Measurements from ENCODE around the gene KRTAP5-3.

KRTAP5-3 gene

GRCh38 chr11:1559111-1559951 is 48.9 kb downstream of the KRTAP5-3 start:
- Histone ChIP-seq H3K27me3 (replicated peaks in 2 of 5; ENCODE audit: control insufficient read depth in 4 of 5, insufficient read depth in 5 of 5, low read length in 4 of 5) (peaks cover 0 to 92% (median 10%) of the 10 kb centered on the region in 5 experiments), H3K9me3 (ENCODE audit: control extremely low read depth in 1 of 5, control insufficient read depth in 4 of 5, insufficient read depth in 2 of 5, low read depth in 1 of 5, low read length in 4 of 5) (no peaks in the 10 kb centered on the region), H3K4me1 (ENCODE audit: control extremely low read depth in 1 of 4, control insufficient read depth in 4 of 4, insufficient read depth in 4 of 4, low read length in 3 of 4) (no peaks in the 10 kb centered on the region), H3K36me3 (ENCODE audit: control insufficient read depth in 4 of 4, insufficient read depth in 4 of 4, low read length in 3 of 4) (no peaks in the 10 kb centered on the region), H3K27ac (ENCODE audit: insufficient read depth in 1 of 2, low read depth in 1 of 2, low read length in 2 of 2, poor library complexity in 1 of 2, severe bottlenecking in 2 of 2) (no peak overlapping the region), H3K4me3 (ENCODE audit: control insufficient read depth in 1 of 7, extremely low read depth in 1 of 7, insufficient read depth in 4 of 7, low read depth in 2 of 7, low read length in 6 of 7) (no peak overlapping the region)
- DNase-seq, result no peak
- ChIA-PET POLR2A (interaction anchor here (1.3 kb wide), 1 partner anchor 10 kb away, joined by 3 read pairs; no protein-coding TSS in a partner anchor), CTCF (interaction anchor here (1.2 to 2.5 kb wide), 4 partner anchors 10 to 23 kb away, joined by 4 to 6 read pairs (median 5); no protein-coding TSS in a partner anchor)
- 64% methylated on average over 22 of the region's 29 CpGs for WGBS (ENCODE audit: insufficient coverage)

GRCh38 chr11:1558775-1559110 is 49.5 kb downstream of the KRTAP5-3 start:
- Histone ChIP-seq H3K9me3 (ENCODE audit: control extremely low read depth in 1 of 5, control insufficient read depth in 4 of 5, insufficient read depth in 2 of 5, low read depth in 1 of 5, low read length in 4 of 5) (no peaks in the 10 kb centered on the region), H3K27me3 (replicated peaks in 2 of 5; ENCODE audit: control insufficient read depth in 4 of 5, insufficient read depth in 5 of 5, low read length in 4 of 5) (peaks cover 0 to 92% (median 10%) of the 10 kb centered on the region in 5 experiments), H3K4me1 (ENCODE audit: control extremely low read depth in 1 of 4, control insufficient read depth in 4 of 4, insufficient read depth in 4 of 4, low read length in 3 of 4) (no peaks in the 10 kb centered on the region), H3K36me3 (ENCODE audit: control insufficient read depth in 4 of 4, insufficient read depth in 4 of 4, low read length in 3 of 4) (no peaks in the 10 kb centered on the region), H3K4me3 (ENCODE audit: control insufficient read depth in 1 of 7, extremely low read depth in 1 of 7, insufficient read depth in 4 of 7, low read depth in 2 of 7, low read length in 6 of 7) (no peak overlapping the region), H3K27ac (ENCODE audit: insufficient read depth in 1 of 2, low read depth in 1 of 2, low read length in 2 of 2, poor library complexity in 1 of 2, severe bottlenecking in 2 of 2) (no peak overlapping the region)
- CTCF ChIA-PET, result interaction anchor here (1.3 to 2.5 kb wide), 2 partner anchors 9 to 12 kb away, joined by 3 to 6 read pairs; no protein-coding TSS in a partner anchor
- no peak for DNase-seq
- 59% methylated on average over 6 of the region's 12 CpGs for WGBS (ENCODE audit: insufficient coverage)
- POLR2A ChIA-PET, result no interaction called here

GRCh38 chr11:1557904-1558774 is 50.1 kb downstream of the KRTAP5-3 start:
- 65% methylated on average over 25 of the region's 29 CpGs for WGBS (ENCODE audit: insufficient coverage)
- Histone ChIP-seq H3K4me3 (ENCODE audit: control insufficient read depth in 1 of 7, extremely low read depth in 1 of 7, insufficient read depth in 4 of 7, low read depth in 2 of 7, low read length in 6 of 7) (no peak overlapping the region), H3K4me1 (ENCODE audit: control extremely low read depth in 1 of 4, control insufficient read depth in 4 of 4, insufficient read depth in 4 of 4, low read length in 3 of 4) (no peaks in the 10 kb centered on the region), H3K9me3 (ENCODE audit: control extremely low read depth in 1 of 5, control insufficient read depth in 4 of 5, insufficient read depth in 2 of 5, low read depth in 1 of 5, low read length in 4 of 5) (no peaks in the 10 kb centered on the region), H3K27ac (ENCODE audit: insufficient read depth in 1 of 2, low read depth in 1 of 2, low read length in 2 of 2, poor library complexity in 1 of 2, severe bottlenecking in 2 of 2) (no peak overlapping the region), H3K27me3 (replicated peaks in 2 of 5; ENCODE audit: control insufficient read depth in 4 of 5, insufficient read depth in 5 of 5, low read length in 4 of 5) (peaks cover 0 to 92% (median 11%) of the 10 kb centered on the region in 5 experiments), H3K36me3 (ENCODE audit: control insufficient read depth in 4 of 4, insufficient read depth in 4 of 4, low read length in 3 of 4) (no peaks in the 10 kb centered on the region)
- CTCF ChIA-PET, result interaction anchor here (1.3 to 2.5 kb wide), 2 partner anchors 8 to 11 kb away, joined by 3 to 6 read pairs; no protein-coding TSS in a partner anchor
- POLR2A ChIA-PET, result no interaction called here
- no peak for DNase-seq

Measured in common myeloid progenitor, CD34-positive (primary cell).